ENCODE measurements around the gene SCYL3. TPM values are rescaled to one million over a fixed set of nuclear protein-coding genes. Genes with fewer than 3 reads are reported as not detected.

The SCYL3 gene
- total and polyA plus RNA-seq, 2 of the 13 experiments (the other 11 are each of a cell fraction or from before 2014, with no cell fraction given) = 3.3 to 4.9 TPM

GRCh38 chr1:169860750-169861149, 32.9 kb downstream of the SCYL3 start:
- Histone ChIP-seq H2AFZ (ENCODE audit: low read length) (no peak overlapping the region), H3K79me2 (ENCODE audit: insufficient read depth, low read length) (no peaks in the 10 kb centered on the region), H3K36me3 (replicated peaks in 1 of 2; ENCODE audit: control insufficient read depth in 1 of 2, insufficient read depth in 2 of 2, low read length in 2 of 2) (peaks cover 7 to 40% of the 10 kb centered on the region in 2 experiments; a peak in 4 of 5 replicates), H3K27me3 (ENCODE audit: control insufficient read depth in 1 of 2, insufficient read depth in 2 of 2, low read length in 2 of 2) (no peaks in the 10 kb centered on the region), H3K4me2 (ENCODE audit: low read depth, low read length) (no peak overlapping the region), H3K27ac (ENCODE audit: extremely low read length, insufficient read depth, low read length) (peak overlapping the region; percentile 64), H4K20me1 (ENCODE audit: insufficient read depth, low read length) (no peaks in the 10 kb centered on the region), H3K4me1 (ENCODE audit: insufficient read depth, low read length) (peaks cover 19% of the 10 kb centered on the region), H3K4me3 (replicated peaks in 1 of 3; ENCODE audit: insufficient read depth in 1 of 3, low read depth in 2 of 3, low read length in 3 of 3) (no peak overlapping the region), H3K9me3 (ENCODE audit: low read length) (no peaks in the 10 kb centered on the region), H3K9ac (ENCODE audit: insufficient read depth, low read depth, low read length) (no peak overlapping the region)
- POLR2A ChIA-PET = interaction anchor here (1.0 kb wide), 1 partner anchor 33 kb away, joined by 3 read pairs; the partner anchor contains the start of gene SCYL3
- FAIRE-seq (peak; percentile 42), DNase-seq (ENCODE audit: low spot score) (peak; percentile 69), ATAC-seq (peak; percentile 86)
- no TSS peak for BruUV-seq (replicated peaks)
- TF ChIP-seq MAX (IDR thresholded peaks at IDR 0.05) (peak; percentile 26; the same call in 1 of the 2 replicates), SAP130 (CRISPR knock-in tag; IDR thresholded peaks at IDR 0.05; ENCODE audit: low read depth) (0 out of 2 replicates have a peak, but pooled peaks have one; percentile 11), SOX13 (IDR thresholded peaks at IDR 0.05) (no peak), SOX13 (CRISPR knock-in tag; conservative IDR thresholded peaks at IDR 0.05 in 1 of 2, IDR thresholded peaks at IDR 0.05 in 1 of 2) (peak in 1 of 2 experiments; percentile 34; a peak in 1 of 4 replicates), EZH2 (conservative IDR thresholded peaks at IDR 0.05; ENCODE audit: low read depth, low read length) (no peak), SOX5 (CRISPR knock-in tag; IDR thresholded peaks at IDR 0.05; ENCODE audit: borderline replicate concordance) (0 out of 2 replicates have a peak, but pooled peaks have one; percentile 26), NCOR1 (IDR thresholded peaks at IDR 0.05; ENCODE audit: borderline replicate concordance, low read length) (peak; percentile 35; the same call in 1 of the 2 replicates), ZNF101 (CRISPR knock-in tag; IDR thresholded peaks at IDR 0.05; ENCODE audit: borderline replicate concordance, low read depth) (no peak), ARID3A (IDR thresholded peaks at IDR 0.05; ENCODE audit: low read depth, low read length) (0 out of 2 replicates have a peak, but pooled peaks have one; percentile 9), CREM (IDR thresholded peaks at IDR 0.05) (0 out of 2 replicates have a peak, but pooled peaks have one; percentile 13), CREM (CRISPR knock-in tag; IDR thresholded peaks at IDR 0.05) (no peak), SOX6 (IDR thresholded peaks at IDR 0.05) (no peak), SOX6 (CRISPR knock-in tag; IDR thresholded peaks at IDR 0.05) (peak; percentile 26; the same call in 1 of the 2 replicates), HNF4A (CRISPR knock-in tag; IDR thresholded peaks at IDR 0.05) (peak; percentile 59), TBX3 (IDR thresholded peaks at IDR 0.05; ENCODE audit: borderline replicate concordance) (no peak)
- CTCF ChIA-PET (ENCODE audit: low intra/inter-chr PET ratio, low total read pairs) = no interaction called here
- in situ Hi-C loops (cut with HindIII; ENCODE audit: extremely low pct_ligation_motif_present, low pct_unique_long_range_greater_than_20kb) (no loop called here), intact Hi-C loops (cut with micrococcal nuclease; ENCODE audit: unreplicated experiment) (loop anchor here (2.0 kb wide), 1 partner anchor 32 kb away; the partner anchor contains the start of gene SCYL3)

Data from HepG2 (cell line).